ENCODE measurements around the gene SLC6A8.

DNA sequence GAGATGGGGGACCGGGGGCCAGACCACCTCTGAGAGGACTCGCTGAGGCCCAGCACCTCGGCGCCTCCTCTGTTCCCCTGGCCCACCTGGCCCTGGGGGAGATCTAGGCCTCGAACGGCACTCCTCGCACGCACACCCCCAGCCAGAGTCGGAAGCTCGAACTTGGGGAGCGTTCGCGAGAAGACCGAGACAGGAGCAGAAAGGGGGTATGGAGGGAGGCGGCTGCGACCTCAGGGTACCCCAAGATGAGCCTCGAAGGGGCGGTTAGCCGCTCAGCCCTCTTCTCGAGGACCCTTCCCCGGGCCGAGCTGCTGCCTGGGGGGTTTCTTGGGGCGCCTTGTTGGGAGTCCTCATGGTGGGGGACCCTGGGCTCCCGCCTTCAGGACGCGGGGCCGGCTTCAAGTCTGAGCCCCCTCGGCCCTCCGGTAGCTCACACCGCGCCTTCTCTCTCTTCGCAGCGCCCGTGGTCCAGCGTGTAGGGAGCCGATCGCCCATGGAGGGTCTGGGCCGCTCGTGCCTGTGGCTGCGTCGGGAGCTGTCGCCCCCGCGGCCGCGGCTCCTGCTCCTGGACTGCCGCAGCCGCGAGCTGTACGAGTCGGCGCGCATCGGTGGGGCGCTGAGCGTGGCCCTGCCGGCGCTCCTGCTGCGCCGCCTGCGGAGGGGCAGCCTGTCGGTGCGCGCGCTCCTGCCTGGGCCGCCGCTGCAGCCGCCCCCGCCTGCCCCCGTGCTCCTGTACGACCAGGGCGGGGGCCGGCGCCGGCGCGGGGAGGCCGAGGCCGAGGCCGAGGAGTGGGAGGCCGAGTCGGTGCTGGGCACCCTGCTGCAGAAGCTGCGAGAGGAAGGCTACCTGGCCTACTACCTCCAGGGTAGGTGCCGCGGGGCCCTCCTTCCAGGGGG is 40.0 kb upstream of the SLC6A8 start:
- TF ChIP-seq SP1 (IDR thresholded peaks at IDR 0.05) (no peak), ZNF384 (IDR thresholded peaks at IDR 0.05) (no peak), LEF1 (IDR thresholded peaks at IDR 0.05; ENCODE audit: borderline replicate concordance) (no peak)

Measured in HEK293T (cell line).